HG02981 (cell line): ENCODE results near the gene LTBP3.

Experiments
- ATAC-seq: cut with Tn5 transposase; IDR thresholded peaks from one replicate; pipeline ENCODE4 v1.9.1; 2021; ENCODE audit warnings: mild to moderate bottlenecking, moderate library complexity; ENCODE audit not compliant: unreplicated experiment

The LTBP3 gene

DNA sequence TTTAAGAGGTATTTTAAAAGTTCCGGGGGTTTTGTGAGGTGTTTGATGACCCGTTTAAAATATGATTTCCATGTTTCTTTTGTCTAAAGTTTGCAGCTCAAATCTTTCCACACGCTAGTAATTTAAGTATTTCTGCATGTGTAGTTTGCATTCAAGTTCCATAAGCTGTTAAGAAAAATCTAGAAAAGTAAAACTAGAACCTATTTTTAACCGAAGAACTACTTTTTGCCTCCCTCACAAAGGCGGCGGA lies 59.5 kb downstream of the LTBP3 start:
- no peak for ATAC-seq

DNA sequence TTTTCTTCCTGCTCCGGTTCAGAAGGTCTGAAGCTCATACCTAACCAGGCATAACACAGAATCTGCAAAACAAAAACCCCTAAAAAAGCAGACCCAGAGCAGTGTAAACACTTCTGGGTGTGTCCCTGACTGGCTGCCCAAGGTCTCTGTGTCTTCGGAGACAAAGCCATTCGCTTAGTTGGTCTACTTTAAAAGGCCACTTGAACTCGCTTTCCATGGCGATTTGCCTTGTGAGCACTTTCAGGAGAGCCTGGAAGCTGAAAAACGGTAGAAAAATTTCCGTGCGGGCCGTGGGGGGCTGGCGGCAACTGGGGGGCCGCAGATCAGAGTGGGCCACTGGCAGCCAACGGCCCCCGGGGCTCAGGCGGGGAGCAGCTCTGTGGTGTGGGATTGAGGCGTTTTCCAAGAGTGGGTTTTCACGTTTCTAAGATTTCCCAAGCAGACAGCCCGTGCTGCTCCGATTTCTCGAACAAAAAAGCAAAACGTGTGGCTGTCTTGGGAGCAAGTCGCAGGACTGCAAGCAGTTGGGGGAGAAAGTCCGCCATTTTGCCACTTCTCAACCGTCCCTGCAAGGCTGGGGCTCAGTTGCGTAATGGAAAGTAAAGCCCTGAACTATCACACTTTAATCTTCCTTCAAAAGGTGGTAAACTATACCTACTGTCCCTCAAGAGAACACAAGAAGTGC lies 60.0 kb downstream of the LTBP3 start:
- no peak for ATAC-seq

- ATAC-seq = peak; percentile 59
Observed at GRCh38 chr11:65497141-65498041, 60.8 kb downstream of the LTBP3 start.

GRCh38 chr11:65496304-65497140 lies 61.6 kb downstream of the LTBP3 start:
- no peak for ATAC-seq

DNA sequence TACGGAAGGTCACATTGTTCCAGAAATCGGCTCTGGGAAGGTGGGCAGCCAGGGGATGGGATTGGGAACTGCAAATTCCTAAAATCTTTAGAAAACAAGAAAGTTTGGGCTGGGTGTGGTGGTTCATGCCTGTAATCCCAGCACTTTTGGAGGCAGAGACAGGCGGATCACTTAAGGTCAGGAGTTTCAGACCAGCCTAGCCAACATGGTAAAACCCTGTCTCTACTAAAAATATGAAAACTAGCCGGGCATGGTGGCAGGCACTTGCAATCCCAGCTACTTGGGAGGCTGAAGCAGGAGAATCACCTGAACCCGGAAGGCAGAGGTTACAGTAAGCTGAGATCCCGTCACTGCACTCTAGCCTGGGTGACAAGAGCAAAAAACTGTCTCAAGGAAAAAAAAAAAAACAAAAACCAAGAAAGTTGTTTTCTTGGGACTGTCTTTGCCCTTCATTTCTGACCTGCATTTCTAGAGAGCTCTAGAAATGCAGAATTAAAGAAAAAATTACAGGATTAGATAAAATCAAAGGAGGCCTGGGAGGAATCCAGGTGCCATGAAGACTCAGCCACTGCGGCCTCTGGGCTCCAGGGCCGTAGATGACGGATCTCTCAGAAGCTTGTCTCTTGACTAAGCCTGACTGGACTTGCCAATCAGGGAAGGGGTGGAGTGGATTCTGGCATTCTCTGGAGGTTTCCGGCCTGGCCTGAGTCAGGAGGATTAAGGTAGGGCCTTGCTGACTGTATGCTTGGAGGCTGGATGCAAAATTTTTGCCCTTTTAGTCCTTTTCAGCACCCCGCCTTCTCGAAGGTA lies 64.6 kb downstream of the LTBP3 start:
- ATAC-seq = no peak

DNA sequence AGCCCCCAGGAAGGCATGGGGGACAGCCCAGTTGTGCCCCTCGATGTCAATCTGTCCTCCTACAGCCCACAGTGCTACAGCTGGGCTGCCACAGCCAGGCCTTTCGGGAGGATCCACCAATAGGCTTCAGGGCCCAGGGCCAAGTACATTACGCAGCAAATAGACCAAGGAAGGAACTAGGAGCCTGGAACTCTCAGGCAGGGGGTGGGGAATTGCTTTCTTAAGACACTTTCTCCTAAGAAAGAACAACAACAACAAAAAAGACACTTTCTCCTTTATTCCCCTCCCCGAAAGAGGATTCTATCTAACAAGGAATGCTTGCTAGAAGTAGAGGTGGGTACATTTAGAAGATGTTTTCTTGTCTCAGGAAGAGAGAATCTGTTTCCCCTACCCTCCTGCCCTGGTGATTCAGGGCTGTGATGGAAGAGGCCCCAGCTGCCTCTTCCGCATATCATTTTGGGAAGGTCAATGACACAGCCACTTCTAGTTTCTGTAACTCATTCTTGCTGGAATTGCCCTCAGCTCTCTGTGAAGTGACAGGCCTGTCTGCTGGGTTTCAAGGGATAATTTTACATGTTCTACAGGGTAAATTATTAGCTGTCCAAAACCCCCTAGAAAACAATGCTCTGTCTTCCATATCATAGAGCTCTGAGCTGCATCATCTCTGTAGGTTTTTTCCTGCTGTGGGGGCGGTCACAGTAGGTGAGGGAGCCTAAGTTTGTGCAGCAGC lies 65.4 kb downstream of the LTBP3 start:
- ATAC-seq = no peak

GRCh38 chr11:65492387-65492636 lies 65.8 kb downstream of the LTBP3 start:
- ATAC-seq = no peak

- ATAC-seq = no peak
Observed at GRCh38 chr11:65491614-65492386, 66.4 kb downstream of the LTBP3 start.

DNA sequence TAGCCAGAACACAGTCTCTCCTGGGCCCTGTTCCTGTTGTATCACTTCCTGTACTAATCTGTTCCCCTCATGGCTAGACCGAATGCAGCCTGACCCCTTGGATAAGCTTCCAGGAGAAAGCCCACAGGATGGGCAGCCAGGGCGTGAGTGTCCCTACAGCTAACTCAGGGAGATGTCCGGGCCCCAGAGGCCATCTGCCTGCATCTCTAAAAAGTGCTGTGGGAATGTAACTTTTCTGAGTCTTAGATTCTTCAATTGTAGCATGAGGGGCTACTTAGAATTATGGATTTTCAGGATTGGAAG lies 67.0 kb downstream of the LTBP3 start:
- no peak for ATAC-seq

GRCh38 chr11:65489706-65490320 lies 68.3 kb downstream of the LTBP3 start:
- ATAC-seq = no peak

GRCh38 chr11:65489035-65489705 lies 69.0 kb downstream of the LTBP3 start:
- ATAC-seq = no peak
